ENCODE data around the gene STRIT1.
"Not testable (repeated sequence)": the region's sequence is repeated elsewhere in the genome, so short reads cannot be mapped to it uniquely, and the experiment has no call there.

Gene STRIT1

GRCh38 chr3:155262855-155263254 lies 30.6 kb downstream of the STRIT1 start:
- not testable (repeated sequence) for DNase-seq

- DNase-seq: no peak
Measured at GRCh38 chr3:155262295-155262694, 31.2 kb downstream of the STRIT1 start.

GRCh38 chr3:155254445-155254844 lies 39.0 kb downstream of the STRIT1 start:
- DNase-seq: no peak

- DNase-seq: no peak
Measured at GRCh38 chr3:155252535-155252934, 40.9 kb downstream of the STRIT1 start.

- no peak for DNase-seq
Measured at GRCh38 chr3:155252021-155252420, 41.5 kb downstream of the STRIT1 start.

- DNase-seq: no peak
Measured at GRCh38 chr3:155248531-155249187, 44.8 kb downstream of the STRIT1 start.

GRCh38 chr3:155244699-155245098 lies 48.8 kb downstream of the STRIT1 start:
- DNase-seq: no peak

GRCh38 chr3:155244216-155244615 lies 49.3 kb downstream of the STRIT1 start:
- DNase-seq: no peak

- DNase-seq: no peak
Measured at GRCh38 chr3:155243512-155243921, 50.0 kb downstream of the STRIT1 start.

GRCh38 chr3:155242342-155242741 lies 51.1 kb downstream of the STRIT1 start:
- no peak for DNase-seq

- DNase-seq: no peak
Measured at GRCh38 chr3:155241579-155241978, 51.9 kb downstream of the STRIT1 start.

Measured in NCI-H2081 (cell line).